ENCODE measurements around the gene ALOXE3. TPM values are rescaled to one million over a fixed set of nuclear protein-coding genes. Genes with fewer than 3 reads are reported as not detected.

Gene ALOXE3
- polyA plus RNA-seq, 2 of the 4 experiments (the other 2 are of a cell fraction): 0.35 to 0.40 TPM

DNA sequence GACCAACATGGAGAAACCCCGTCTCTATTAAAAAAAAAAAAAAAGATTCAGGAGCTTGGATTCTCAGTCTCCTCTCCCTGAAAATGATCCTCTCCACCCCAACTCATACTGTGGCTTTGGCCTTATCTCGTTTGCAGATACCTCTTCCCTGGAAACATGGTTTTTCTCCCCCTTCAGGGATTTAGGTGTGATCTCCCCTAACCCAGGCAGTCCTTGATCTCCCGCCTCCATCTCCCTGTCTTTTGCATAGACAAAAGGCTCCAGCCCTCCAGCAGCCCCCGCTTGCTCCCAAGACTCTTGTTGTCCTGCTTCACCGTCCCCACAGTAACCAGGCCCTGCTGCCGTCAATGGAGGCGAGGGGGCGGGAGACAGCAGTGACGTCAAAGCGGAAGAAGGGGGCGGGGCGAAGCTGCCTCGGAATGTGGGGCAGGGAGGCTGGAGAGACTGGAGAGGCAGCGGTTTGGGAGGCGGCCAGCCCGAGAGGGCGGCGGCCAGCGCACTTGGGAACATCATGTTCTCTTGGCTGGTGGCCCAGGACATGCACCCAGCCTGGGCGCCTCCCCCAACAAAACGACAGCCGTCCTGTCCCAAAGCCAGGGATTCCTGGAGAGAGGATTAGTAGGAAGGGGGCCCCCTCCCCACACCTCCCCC lies 35.8 kb upstream of the ALOXE3 start:
- ATAC-seq (peak; percentile 38 to 45), DNase-seq (ENCODE audit: low read depth in 1 of 2, low spot score in 1 of 2) (peak; percentile 90 to 99), FAIRE-seq (peak; percentile 94)
- H3K9me3 ChIP-seq: no peaks in the 10 kb centered on the region
- ChIA-PET CTCF (interaction anchor here (0.9 to 19.5 kb wide), 7 partner anchors 15 to 147 kb away, joined by 3 to 601 read pairs (median 5); no protein-coding TSS in a partner anchor), POLR2A (interaction anchor here (0.5 to 1.9 kb wide), 9 partner anchors 15 to 670 kb away, joined by 3 to 26 read pairs (median 3); partner anchors contain the start of genes CTC1 and POLR2A)
- H3K4me2 ChIP-seq: peak overlapping the region; percentile 78
- H3K4me3 ChIP-seq: peak overlapping the region; percentile 65
- 3% methylated on average over 16 of the region's 22 CpGs for WGBS (ENCODE audit: missing lambda C conversion rate)
- peak overlapping the region; percentile 89 to 93 for H3K27ac ChIP-seq
- H3K4me1 ChIP-seq: peaks cover 49% of the 10 kb centered on the region
- TF ChIP-seq RNF2 (IDR thresholded peaks at IDR 0.05; ENCODE audit: borderline replicate concordance, low read depth) (no peak), EP300 (IDR thresholded peaks at IDR 0.05) (0 out of 5 replicates have a peak, but pooled peaks of 1 of the 2 experiments have one; percentile 30), TP53 (CRISPR knock-in tag; IDR thresholded peaks at IDR 0.05) (no peak), JUN (IDR thresholded peaks at IDR 0.05) (peak in 1 of 2 experiments; percentile 60; a peak in 3 of 5 replicates), CEBPB (IDR thresholded peaks at IDR 0.05) (no peak; a peak in 1 of 4 replicates), HOXA7 (CRISPR knock-in tag; IDR thresholded peaks at IDR 0.05) (peak; percentile 94), CBX8 (IDR thresholded peaks at IDR 0.05) (no peak), CBX2 (IDR thresholded peaks at IDR 0.05; ENCODE audit: borderline replicate concordance, low read depth) (no peak), RFX5 (IDR thresholded peaks at IDR 0.05) (no peak), MAFK (IDR thresholded peaks at IDR 0.05; ENCODE audit: partially characterized antibody) (no peak), RCOR1 (IDR thresholded peaks at IDR 0.05; ENCODE audit: low read depth, low read length) (no peak), ZNF302 (CRISPR knock-in tag; IDR thresholded peaks at IDR 0.05) (no peak), CHD2 (IDR thresholded peaks at IDR 0.05; ENCODE audit: low read length, partially characterized antibody) (no peak), NR3C1 (IDR thresholded peaks at IDR 0.05) (no peak; the same call in 2 of the 3 replicates), KDM5A (IDR thresholded peaks at IDR 0.05) (no peak), FOSL2 (IDR thresholded peaks at IDR 0.05) (no peak), FOSL2 (CRISPR knock-in tag; IDR thresholded peaks at IDR 0.05) (0 out of 2 replicates have a peak, but pooled peaks have one; percentile 5), SREBF2 (IDR thresholded peaks at IDR 0.05) (no peak), HOXB5 (CRISPR knock-in tag; IDR thresholded peaks at IDR 0.05) (peak; percentile 58; the same call in 1 of the 2 replicates), FOSB (CRISPR knock-in tag; IDR thresholded peaks at IDR 0.05) (peak; percentile 81), CHD4 (IDR thresholded peaks at IDR 0.05; ENCODE audit: borderline replicate concordance) (no peak), TFCP2L1 (CRISPR knock-in tag; IDR thresholded peaks at IDR 0.05) (peak; percentile 54), JUNB (IDR thresholded peaks at IDR 0.05) (no peak), POLR2A (IDR thresholded peaks at IDR 0.05; ENCODE audit: low read length) (peak; percentile 32; the same call in 1 of the 2 replicates), BHLHE40 (IDR thresholded peaks at IDR 0.05; ENCODE audit: low read depth, low read length) (no peak), FOXS1 (CRISPR knock-in tag; IDR thresholded peaks at IDR 0.05) (no peak)
- TF ChIP-seq, protein P1, sequence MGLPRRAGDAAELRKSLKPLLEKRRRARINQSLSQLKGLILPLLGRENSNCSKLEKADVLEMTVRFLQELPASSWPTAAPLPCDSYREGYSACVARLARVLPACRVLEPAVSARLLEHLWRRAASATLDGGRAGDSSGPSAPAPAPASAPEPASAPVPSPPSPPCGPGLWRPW (IDR thresholded peaks at IDR 0.05): no peak
- TF ChIP-seq, protein P2, sequence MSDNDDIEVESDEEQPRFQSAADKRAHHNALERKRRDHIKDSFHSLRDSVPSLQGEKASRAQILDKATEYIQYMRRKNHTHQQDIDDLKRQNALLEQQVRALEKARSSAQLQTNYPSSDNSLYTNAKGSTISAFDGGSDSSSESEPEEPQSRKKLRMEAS (IDR thresholded peaks at IDR 0.05): peak; percentile 78; the same call in 1 of the 2 replicates
- TF ChIP-seq, protein P3, sequence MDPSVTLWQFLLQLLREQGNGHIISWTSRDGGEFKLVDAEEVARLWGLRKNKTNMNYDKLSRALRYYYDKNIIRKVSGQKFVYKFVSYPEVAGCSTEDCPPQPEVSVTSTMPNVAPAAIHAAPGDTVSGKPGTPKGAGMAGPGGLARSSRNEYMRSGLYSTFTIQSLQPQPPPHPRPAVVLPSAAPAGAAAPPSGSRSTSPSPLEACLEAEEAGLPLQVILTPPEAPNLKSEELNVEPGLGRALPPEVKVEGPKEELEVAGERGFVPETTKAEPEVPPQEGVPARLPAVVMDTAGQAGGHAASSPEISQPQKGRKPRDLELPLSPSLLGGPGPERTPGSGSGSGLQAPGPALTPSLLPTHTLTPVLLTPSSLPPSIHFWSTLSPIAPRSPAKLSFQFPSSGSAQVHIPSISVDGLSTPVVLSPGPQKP (IDR thresholded peaks at IDR 0.05; ENCODE audit: low read depth, low read length): no peak
- TF ChIP-seq, protein P4, sequence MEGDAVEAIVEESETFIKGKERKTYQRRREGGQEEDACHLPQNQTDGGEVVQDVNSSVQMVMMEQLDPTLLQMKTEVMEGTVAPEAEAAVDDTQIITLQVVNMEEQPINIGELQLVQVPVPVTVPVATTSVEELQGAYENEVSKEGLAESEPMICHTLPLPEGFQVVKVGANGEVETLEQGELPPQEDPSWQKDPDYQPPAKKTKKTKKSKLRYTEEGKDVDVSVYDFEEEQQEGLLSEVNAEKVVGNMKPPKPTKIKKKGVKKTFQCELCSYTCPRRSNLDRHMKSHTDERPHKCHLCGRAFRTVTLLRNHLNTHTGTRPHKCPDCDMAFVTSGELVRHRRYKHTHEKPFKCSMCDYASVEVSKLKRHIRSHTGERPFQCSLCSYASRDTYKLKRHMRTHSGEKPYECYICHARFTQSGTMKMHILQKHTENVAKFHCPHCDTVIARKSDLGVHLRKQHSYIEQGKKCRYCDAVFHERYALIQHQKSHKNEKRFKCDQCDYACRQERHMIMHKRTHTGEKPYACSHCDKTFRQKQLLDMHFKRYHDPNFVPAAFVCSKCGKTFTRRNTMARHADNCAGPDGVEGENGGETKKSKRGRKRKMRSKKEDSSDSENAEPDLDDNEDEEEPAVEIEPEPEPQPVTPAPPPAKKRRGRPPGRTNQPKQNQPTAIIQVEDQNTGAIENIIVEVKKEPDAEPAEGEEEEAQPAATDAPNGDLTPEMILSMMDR (IDR thresholded peaks at IDR 0.05): no peak
- TF ChIP-seq, protein P5, sequence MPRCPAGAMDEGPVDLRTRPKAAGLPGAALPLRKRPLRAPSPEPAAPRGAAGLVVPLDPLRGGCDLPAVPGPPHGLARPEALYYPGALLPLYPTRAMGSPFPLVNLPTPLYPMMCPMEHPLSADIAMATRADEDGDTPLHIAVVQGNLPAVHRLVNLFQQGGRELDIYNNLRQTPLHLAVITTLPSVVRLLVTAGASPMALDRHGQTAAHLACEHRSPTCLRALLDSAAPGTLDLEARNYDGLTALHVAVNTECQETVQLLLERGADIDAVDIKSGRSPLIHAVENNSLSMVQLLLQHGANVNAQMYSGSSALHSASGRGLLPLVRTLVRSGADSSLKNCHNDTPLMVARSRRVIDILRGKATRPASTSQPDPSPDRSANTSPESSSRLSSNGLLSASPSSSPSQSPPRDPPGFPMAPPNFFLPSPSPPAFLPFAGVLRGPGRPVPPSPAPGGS (IDR thresholded peaks at IDR 0.05): no peak
- TF ChIP-seq, protein P6, sequence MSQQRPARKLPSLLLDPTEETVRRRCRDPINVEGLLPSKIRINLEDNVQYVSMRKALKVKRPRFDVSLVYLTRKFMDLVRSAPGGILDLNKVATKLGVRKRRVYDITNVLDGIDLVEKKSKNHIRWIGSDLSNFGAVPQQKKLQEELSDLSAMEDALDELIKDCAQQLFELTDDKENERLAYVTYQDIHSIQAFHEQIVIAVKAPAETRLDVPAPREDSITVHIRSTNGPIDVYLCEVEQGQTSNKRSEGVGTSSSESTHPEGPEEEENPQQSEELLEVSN (IDR thresholded peaks at IDR 0.05; ENCODE audit: borderline replicate concordance, low read depth): peak; percentile 74
- TF ChIP-seq, protein P7, sequence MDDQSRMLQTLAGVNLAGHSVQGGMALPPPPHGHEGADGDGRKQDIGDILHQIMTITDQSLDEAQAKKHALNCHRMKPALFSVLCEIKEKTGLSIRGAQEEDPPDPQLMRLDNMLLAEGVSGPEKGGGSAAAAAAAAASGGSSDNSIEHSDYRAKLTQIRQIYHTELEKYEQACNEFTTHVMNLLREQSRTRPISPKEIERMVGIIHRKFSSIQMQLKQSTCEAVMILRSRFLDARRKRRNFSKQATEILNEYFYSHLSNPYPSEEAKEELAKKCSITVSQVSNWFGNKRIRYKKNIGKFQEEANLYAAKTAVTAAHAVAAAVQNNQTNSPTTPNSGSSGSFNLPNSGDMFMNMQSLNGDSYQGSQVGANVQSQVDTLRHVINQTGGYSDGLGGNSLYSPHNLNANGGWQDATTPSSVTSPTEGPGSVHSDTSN (IDR thresholded peaks at IDR 0.05): no peak

Measured in A549 (cell line).